ENCODE data around the gene SMIM41.
"Not testable (repeated sequence)": the region's sequence is repeated elsewhere in the genome, so short reads cannot be mapped to it uniquely, and the experiment has no call there.

Gene SMIM41

GRCh38 chr12:52087961-52088820 lies 8.7 kb downstream of the SMIM41 start:
- DNase-seq = no peak

- DNase-seq = no peak
These were observed 10.0 kb downstream of the SMIM41 start for GRCh38 chr12:52089491-52089890.

- no peak for DNase-seq
These were observed 10.8 kb downstream of the SMIM41 start for GRCh38 chr12:52090291-52090690.

GRCh38 chr12:52091061-52091460 lies 11.6 kb downstream of the SMIM41 start:
- DNase-seq = no peak

- no peak for DNase-seq
These were observed 12.4 kb downstream of the SMIM41 start for GRCh38 chr12:52091869-52092268.

GRCh38 chr12:52093346-52093745 lies 13.8 kb downstream of the SMIM41 start:
- no peak for DNase-seq

- DNase-seq = no peak
These were observed 17.0 kb downstream of the SMIM41 start for GRCh38 chr12:52096332-52097044.

GRCh38 chr12:52097045-52097666 lies 17.7 kb downstream of the SMIM41 start:
- no peak for DNase-seq

- not testable (repeated sequence) for DNase-seq
These were observed 25.1 kb downstream of the SMIM41 start for GRCh38 chr12:52104431-52105089.

GRCh38 chr12:52116222-52117125 lies 37.0 kb downstream of the SMIM41 start:
- not testable (repeated sequence) for DNase-seq

- not testable (repeated sequence) for DNase-seq
These were observed 38.4 kb downstream of the SMIM41 start for GRCh38 chr12:52117806-52118475.

GRCh38 chr12:52119398-52120254 lies 40.1 kb downstream of the SMIM41 start:
- peak; percentile 20 for DNase-seq

GRCh38 chr12:52120951-52121823 lies 41.7 kb downstream of the SMIM41 start:
- DNase-seq = peak; percentile 33

GRCh38 chr12:52121824-52122539 lies 42.5 kb downstream of the SMIM41 start:
- DNase-seq = peak; percentile 53

- DNase-seq = no peak
These were observed 43.0 kb downstream of the SMIM41 start for GRCh38 chr12:52122540-52122871.

GRCh38 chr12:52122904-52123303 lies 43.4 kb downstream of the SMIM41 start:
- DNase-seq = no peak

GRCh38 chr12:52123487-52124186 lies 44.1 kb downstream of the SMIM41 start:
- DNase-seq = no peak

GRCh38 chr12:52125476-52125900 lies 46.0 kb downstream of the SMIM41 start:
- no peak for DNase-seq
